ENCODE measurements around the gene TEC. TPM values are rescaled to one million over a fixed set of nuclear protein-coding genes. Genes with fewer than 3 reads are reported as not detected.

The TEC gene
- total and polyA plus RNA-seq, 2 experiments from 2014 or later: 2.9 to 3.0 TPM

GRCh38 chr4:48119646-48120045 is 150.0 kb downstream of the TEC start:
- DNase-seq (ENCODE audit: low spot score) (no peak), ATAC-seq (no peak)
- H4K20me1 ChIP-seq (replicated peaks; ENCODE audit: insufficient read depth): no peaks in the 10 kb centered on the region
- no peak overlapping the region for H3K4me3 ChIP-seq
- H3K27ac Mint-ChIP-seq: no peak overlapping the region
- no peaks in the 10 kb centered on the region for H3K79me2 ChIP-seq (replicated peaks; ENCODE audit: insufficient read depth)
- no peak overlapping the region for H3K27ac ChIP-seq (ENCODE audit: low read depth)
- no peaks in the 10 kb centered on the region for H3K27me3 ChIP-seq (ENCODE audit: insufficient read depth)
- TF ChIP-seq JUNB (IDR thresholded peaks at IDR 0.05; ENCODE audit: unreplicated experiment) (no peak), ZNF114 (CRISPR knock-in tag; IDR thresholded peaks at IDR 0.05) (no peak), NANOG (IDR thresholded peaks at IDR 0.05; ENCODE audit: borderline replicate concordance) (no peak), POLR2AphosphoS5 (IDR thresholded peaks at IDR 0.05; ENCODE audit: low read depth) (no peak), CTCF (conservative IDR thresholded peaks at IDR 0.05; ENCODE audit: low read depth in 2 of 2) (no peak), ZNF462 (CRISPR knock-in tag; IDR thresholded peaks at IDR 0.05) (no peak), CREB1 (CRISPR knock-in tag; IDR thresholded peaks at IDR 0.05; ENCODE audit: low read depth) (no peak)
- TF ChIP-seq, protein P1, sequence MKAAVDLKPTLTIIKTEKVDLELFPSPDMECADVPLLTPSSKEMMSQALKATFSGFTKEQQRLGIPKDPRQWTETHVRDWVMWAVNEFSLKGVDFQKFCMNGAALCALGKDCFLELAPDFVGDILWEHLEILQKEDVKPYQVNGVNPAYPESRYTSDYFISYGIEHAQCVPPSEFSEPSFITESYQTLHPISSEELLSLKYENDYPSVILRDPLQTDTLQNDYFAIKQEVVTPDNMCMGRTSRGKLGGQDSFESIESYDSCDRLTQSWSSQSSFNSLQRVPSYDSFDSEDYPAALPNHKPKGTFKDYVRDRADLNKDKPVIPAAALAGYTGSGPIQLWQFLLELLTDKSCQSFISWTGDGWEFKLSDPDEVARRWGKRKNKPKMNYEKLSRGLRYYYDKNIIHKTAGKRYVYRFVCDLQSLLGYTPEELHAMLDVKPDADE (IDR thresholded peaks at IDR 0.05): no peak
- H3K36me3 ChIP-seq (ENCODE audit: insufficient read depth): no peaks in the 10 kb centered on the region
- H3K27me3 Mint-ChIP-seq (ENCODE audit: insufficient read depth, low read depth, poor library complexity): peaks cover 3% of the 10 kb centered on the region
- no peaks in the 10 kb centered on the region for H3K36me3 Mint-ChIP-seq (ENCODE audit: low read depth)
- H3K4me3 Mint-ChIP-seq: no peak overlapping the region
- no peaks in the 10 kb centered on the region for H3F3A ChIP-seq (replicated peaks; ENCODE audit: low read depth)
- no peaks in the 10 kb centered on the region; the same call in none of the 2 replicates for H3K4me1 ChIP-seq (ENCODE audit: insufficient read depth)
- no peak overlapping the region for H3K4me2 ChIP-seq
- H3K9me3 Mint-ChIP-seq: no peaks in the 10 kb centered on the region
- peaks cover 8% of the 10 kb centered on the region; the same call in 2 of the 3 replicates for H3K4me1 Mint-ChIP-seq
- no peaks in the 10 kb centered on the region for H3K9me2 ChIP-seq (ENCODE audit: insufficient read depth)
- H2AFZ ChIP-seq: no peak overlapping the region
